CD8-positive, alpha-beta memory T cell (primary cell): ENCODE data around the gene MUC20. TPM values are rescaled to one million over a fixed set of nuclear protein-coding genes. Genes with fewer than 3 reads are reported as not detected.

ENCODE experiments used
- CTCF ChIA-PET: fragments of 350-600 bp; sonication (Branson Sonifier 250); formaldehyde crosslinking; loops from one replicate; lab custom pipeline; 2021; ENCODE audit warnings: antibody characterized with exemption; lab: Charles Lee
- POLR2A ChIA-PET: fragments of 350-600 bp; sonication (Branson Sonifier 250); formaldehyde crosslinking; loops from one replicate; lab custom pipeline; 2021; ENCODE audit warnings: antibody characterized with exemption; lab: Charles Lee
- DNase-seq, 5 donors: peaks; one replicate each; pipeline versions ENCODE4 v3.0.0 to v3.0.0-alpha.2; 2020 to 2022; ENCODE audit warnings: mixed read lengths in 1 of 5
- H3K27ac ChIP-seq: one replicate; pipeline ENCODE4 v1.7.0; 2013; ENCODE audit warnings: low read depth, mild to moderate bottlenecking, low read length, moderate library complexity
- H3K27me3 ChIP-seq: 2 replicates; pipeline ENCODE4 v1.7.0; 2013; ENCODE audit warnings: low read length, mild to moderate bottlenecking; ENCODE audit not compliant: insufficient read depth, poor library complexity, severe bottlenecking
- H3K36me3 ChIP-seq: 2 replicates; pipeline ENCODE4 v1.7.0; 2013; ENCODE audit warnings: mild to moderate bottlenecking, low read length, moderate library complexity; ENCODE audit not compliant: insufficient read depth
- H3K4me1 ChIP-seq: 2 replicates; pipeline ENCODE4 v1.7.0; 2013; ENCODE audit warnings: mild to moderate bottlenecking, low read length, moderate library complexity; ENCODE audit not compliant: insufficient read depth
- H3K4me3 ChIP-seq: 2 replicates; pipeline ENCODE4 v1.7.0; 2013; ENCODE audit warnings: mild to moderate bottlenecking, low read length
- H3K9me3 ChIP-seq: 2 replicates; pipeline ENCODE4 v1.7.0; 2013; ENCODE audit warnings: mild to moderate bottlenecking, low read length
- H3K27ac Mint-ChIP-seq, 8 donors: one replicate each; pipeline ENCODE4 v1.8.0; 2020 to 2021; ENCODE audit warnings: mixed read lengths in 8 of 8, mild to moderate bottlenecking in 6 of 8, inconsistent platforms in 3 of 8, moderate library complexity in 3 of 8
- H3K27me3 Mint-ChIP-seq, 2 donors: one replicate each; pipeline ENCODE4 v1.8.0; 2020 to 2021; ENCODE audit warnings: mixed read lengths in 2 of 2, mild to moderate bottlenecking in 1 of 2, moderate library complexity in 1 of 2
- H3K36me3 Mint-ChIP-seq, 3 donors: one replicate each; pipeline ENCODE4 v1.8.0; 2020 to 2021; ENCODE audit warnings: mixed read lengths in 3 of 3, inconsistent platforms in 1 of 3, mild to moderate bottlenecking in 1 of 3
- H3K4me1 Mint-ChIP-seq, 3 donors: one replicate each; pipeline ENCODE4 v1.8.0; 2020 to 2021; ENCODE audit warnings: mixed read lengths in 3 of 3, inconsistent platforms in 1 of 3, mild to moderate bottlenecking in 1 of 3
- H3K4me3 Mint-ChIP-seq, 7 donors: one replicate each; pipeline ENCODE4 v1.8.0; 2020 to 2021; ENCODE audit warnings: mixed read lengths in 7 of 7, mild to moderate bottlenecking in 6 of 7, moderate library complexity in 4 of 7, inconsistent platforms in 2 of 7
- H3K9me3 Mint-ChIP-seq, 5 donors: one replicate each; pipeline ENCODE4 v1.8.0; 2020 to 2022; ENCODE audit warnings: mixed read lengths in 5 of 5, mild to moderate bottlenecking in 3 of 5, moderate library complexity in 2 of 5, inconsistent platforms in 1 of 5
- polyA plus RNA-seq: library from polyadenylated mRNA; unstranded; fragments of 300-500 nt; fragmentation: Illumina TruSeq; gene quantifications from one replicate; pipeline ENCODE4 v1.2.3, GENCODE V29; 2021
- total RNA-seq, 2 experiments: library from RNA; stranded (reverse); gene quantifications; one replicate each; pipeline ENCODE4 v1.2.3, GENCODE V29; 2021

Gene MUC20
- total and polyA plus RNA-seq, 3 experiments from 2014 or later: 0.95 to 0.96 TPM; not detected in 1

GRCh38 chr3:195755391-195755790, 34.6 kb downstream of the MUC20 start:
- POLR2A ChIA-PET: no interaction called here
- Histone ChIP-seq H3K27me3 (peaks cover 3% of the 10 kb centered on the region), H3K4me3 (no peak overlapping the region), H3K4me1 (no peaks in the 10 kb centered on the region), H3K36me3 (no peaks in the 10 kb centered on the region), H3K9me3 (no peaks in the 10 kb centered on the region), H3K27ac (no peak overlapping the region)
- Mint-ChIP-seq H3K4me3 (peak overlapping the region in 1 of 7 donors; percentile 20), H3K27ac (no peak overlapping the region), H3K36me3 (no peaks in the 10 kb centered on the region), H3K9me3 (no peaks in the 10 kb centered on the region), H3K27me3 (peaks cover 14 to 45% of the 10 kb centered on the region in 2 donors), H3K4me1 (peaks cover 8 to 20% (median 19%) of the 10 kb centered on the region in 3 donors)
- CTCF ChIA-PET: no interaction called here
- DNase-seq: no peak

- Mint-ChIP-seq H3K27me3 (peaks cover 20 to 51% of the 10 kb centered on the region in 2 donors), H3K27ac (no peak overlapping the region), H3K4me3 (peak overlapping the region in 4 of 7 donors; percentile 28 to 56 (median 45)), H3K9me3 (no peaks in the 10 kb centered on the region), H3K4me1 (peaks cover 8 to 20% (median 19%) of the 10 kb centered on the region in 3 donors), H3K36me3 (no peaks in the 10 kb centered on the region)
- POLR2A ChIA-PET: no interaction called here
- no peaks in the 10 kb centered on the region for H3K36me3 ChIP-seq
- H3K4me3 ChIP-seq: no peak overlapping the region
- CTCF ChIA-PET: no interaction called here
- peak in 2 of 5 donors; percentile 41 to 45 for DNase-seq
- no peaks in the 10 kb centered on the region for H3K9me3 ChIP-seq
- H3K4me1 ChIP-seq: no peaks in the 10 kb centered on the region
- H3K27me3 ChIP-seq: peaks cover 3% of the 10 kb centered on the region
- no peak overlapping the region for H3K27ac ChIP-seq
Observed at GRCh38 chr3:195755791-195756676, 35.3 kb downstream of the MUC20 start.

DNA sequence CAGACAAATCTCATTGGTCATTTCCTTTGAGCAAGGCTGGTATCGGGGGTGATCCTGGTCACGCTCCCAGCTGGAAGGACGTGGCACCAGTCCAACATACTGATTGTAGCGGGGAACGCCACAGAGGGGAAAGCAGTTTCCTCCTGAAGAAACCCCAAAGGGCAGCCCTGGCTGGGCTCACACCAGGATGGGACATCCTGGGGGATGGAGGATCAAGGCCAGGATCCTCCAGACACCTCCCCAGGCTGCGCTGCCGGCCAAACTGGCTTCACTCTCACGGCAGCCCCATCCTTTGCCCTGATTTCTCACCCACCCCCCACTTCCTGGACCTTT, 36.6 kb downstream of the MUC20 start:
- Mint-ChIP-seq H3K4me3 (no peak overlapping the region), H3K9me3 (no peaks in the 10 kb centered on the region), H3K27me3 (peaks cover 23 to 55% of the 10 kb centered on the region in 2 donors), H3K4me1 (peaks cover 8 to 20% (median 19%) of the 10 kb centered on the region in 3 donors), H3K36me3 (no peaks in the 10 kb centered on the region), H3K27ac (no peak overlapping the region)
- Histone ChIP-seq H3K36me3 (no peaks in the 10 kb centered on the region), H3K4me3 (no peak overlapping the region), H3K27me3 (peaks cover 3% of the 10 kb centered on the region), H3K4me1 (no peaks in the 10 kb centered on the region), H3K9me3 (no peaks in the 10 kb centered on the region), H3K27ac (no peak overlapping the region)
- ChIA-PET POLR2A (no interaction called here), CTCF (no interaction called here)
- DNase-seq: no peak

DNA sequence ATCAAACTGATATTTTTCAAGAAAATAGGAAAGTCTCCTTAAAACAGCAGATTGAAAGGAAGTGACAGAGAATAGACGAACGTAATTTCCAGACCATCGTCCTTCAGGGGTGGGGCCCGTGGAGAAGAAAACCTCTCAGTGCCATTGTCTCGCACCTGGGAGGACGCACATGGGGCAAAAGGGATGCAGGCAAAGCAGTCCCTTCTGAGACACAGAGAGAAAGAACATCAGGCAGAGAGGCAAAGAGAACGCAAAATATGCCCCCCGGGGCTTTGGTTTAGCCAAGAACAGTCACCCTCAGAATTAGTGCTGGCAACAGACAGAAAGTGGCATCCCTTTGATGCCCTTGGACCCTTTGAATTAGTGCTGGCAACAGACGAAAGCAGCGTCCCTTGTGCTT, 37.0 kb downstream of the MUC20 start:
- peak overlapping the region in 1 of 7 donors; percentile 23 for H3K4me3 Mint-ChIP-seq
- CTCF ChIA-PET: no interaction called here
- DNase-seq: no peak

DNA sequence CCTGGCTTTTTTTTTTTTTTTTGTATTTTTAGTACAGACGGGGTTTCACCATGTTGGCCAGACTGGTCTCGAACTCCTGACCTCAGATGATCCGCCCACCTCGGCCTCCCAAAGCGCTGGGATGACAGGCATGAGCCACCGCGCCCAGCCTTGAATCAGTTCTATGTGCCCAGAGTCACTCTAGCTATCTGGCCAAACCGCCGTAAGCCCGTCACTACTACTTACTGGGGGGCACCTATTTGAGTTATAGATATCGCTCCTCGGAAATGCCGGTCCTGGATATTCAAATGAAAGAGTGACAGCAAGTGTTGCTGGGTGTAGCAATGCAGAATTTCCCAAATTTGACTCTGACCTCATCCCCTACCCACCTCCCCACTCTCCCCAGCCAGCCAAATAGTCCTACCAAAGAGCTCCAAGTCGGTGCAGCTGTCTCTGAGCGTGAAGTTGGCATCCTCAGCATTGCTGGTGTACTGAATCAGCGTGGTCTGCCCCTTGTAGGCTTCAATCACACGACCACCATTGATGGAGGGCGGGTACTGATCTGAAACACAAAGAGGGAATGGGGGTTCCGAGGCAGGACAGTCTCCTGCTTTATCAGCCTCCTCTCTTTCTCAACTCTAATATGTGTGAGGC, 38.1 kb downstream of the MUC20 start:
- POLR2A ChIA-PET: no interaction called here
- no peak overlapping the region for H3K27ac Mint-ChIP-seq
- H3K4me1 ChIP-seq: no peaks in the 10 kb centered on the region
- CTCF ChIA-PET: no interaction called here
- H3K9me3 ChIP-seq: no peaks in the 10 kb centered on the region
- H3K4me3 ChIP-seq: no peak overlapping the region
- peaks cover 8 to 20% (median 13%) of the 10 kb centered on the region in 3 donors for H3K4me1 Mint-ChIP-seq
- peaks cover 3% of the 10 kb centered on the region for H3K27me3 ChIP-seq
- H3K27me3 Mint-ChIP-seq: peaks cover 20 to 56% of the 10 kb centered on the region in 2 donors
- no peaks in the 10 kb centered on the region for H3K36me3 Mint-ChIP-seq
- H3K36me3 ChIP-seq: no peaks in the 10 kb centered on the region
- H3K4me3 Mint-ChIP-seq: no peak overlapping the region
- no peaks in the 10 kb centered on the region for H3K9me3 Mint-ChIP-seq
- DNase-seq: no peak
- no peak overlapping the region for H3K27ac ChIP-seq

More for the DNA sequence above, 37.0 kb downstream of the MUC20 start:
- Histone ChIP-seq H3K4me3 (no peak overlapping the region), H3K27ac (no peak overlapping the region), H3K36me3 (no peaks in the 10 kb centered on the region), H3K27me3 (peaks cover 3% of the 10 kb centered on the region), H3K4me1 (no peaks in the 10 kb centered on the region), H3K9me3 (no peaks in the 10 kb centered on the region)
- Mint-ChIP-seq H3K27me3 (peaks cover 23 to 55% of the 10 kb centered on the region in 2 donors), H3K4me1 (peaks cover 8 to 20% (median 18%) of the 10 kb centered on the region in 3 donors), H3K27ac (no peak overlapping the region), H3K9me3 (no peaks in the 10 kb centered on the region), H3K36me3 (no peaks in the 10 kb centered on the region)
- POLR2A ChIA-PET: no interaction called here

GRCh38 chr3:195760345-195761122, 39.8 kb downstream of the MUC20 start:
- POLR2A ChIA-PET: no interaction called here
- CTCF ChIA-PET: no interaction called here
- DNase-seq: no peak
- H3K4me3 Mint-ChIP-seq: no peak overlapping the region
- H3K27ac Mint-ChIP-seq: no peak overlapping the region
- Histone ChIP-seq H3K27me3 (peaks cover 3% of the 10 kb centered on the region), H3K4me3 (no peak overlapping the region), H3K9me3 (no peaks in the 10 kb centered on the region), H3K36me3 (no peaks in the 10 kb centered on the region), H3K27ac (no peak overlapping the region), H3K4me1 (no peaks in the 10 kb centered on the region)
- H3K4me1 Mint-ChIP-seq: peaks cover 7 to 16% (median 11%) of the 10 kb centered on the region in 3 donors
- no peaks in the 10 kb centered on the region for H3K9me3 Mint-ChIP-seq
- H3K36me3 Mint-ChIP-seq: no peaks in the 10 kb centered on the region
- peaks cover 22 to 56% of the 10 kb centered on the region in 2 donors for H3K27me3 Mint-ChIP-seq

DNA sequence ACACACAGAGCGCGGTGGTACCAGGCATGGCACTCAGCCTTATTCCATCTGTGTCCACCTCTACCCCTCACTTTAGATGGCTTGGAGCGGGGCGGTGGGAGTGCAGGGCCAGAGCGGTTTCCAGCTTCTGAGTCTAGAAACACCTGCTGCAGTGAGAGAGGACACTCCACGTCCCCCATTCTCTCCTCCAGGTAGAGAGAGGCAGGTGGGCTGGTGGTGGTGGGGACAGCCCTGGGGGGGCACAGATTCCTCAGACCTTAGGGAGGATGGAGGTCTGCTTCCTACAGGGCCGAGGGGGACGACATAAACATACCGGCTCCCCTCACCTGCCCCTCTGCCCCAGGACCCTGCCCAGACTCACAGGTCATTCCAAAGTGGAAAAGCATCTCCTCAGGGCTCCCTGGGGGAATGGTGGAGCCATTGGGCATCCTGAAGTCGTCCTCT, 40.4 kb downstream of the MUC20 start:
- no peak for DNase-seq
- H3K27me3 ChIP-seq: peaks cover 3% of the 10 kb centered on the region

More for the DNA sequence above, 40.4 kb downstream of the MUC20 start:
- ChIA-PET POLR2A (no interaction called here), CTCF (no interaction called here)
- no peaks in the 10 kb centered on the region for H3K4me1 ChIP-seq
- Mint-ChIP-seq H3K36me3 (no peaks in the 10 kb centered on the region), H3K27ac (no peak overlapping the region), H3K9me3 (no peaks in the 10 kb centered on the region), H3K4me1 (peaks cover 4 to 10% (median 7%) of the 10 kb centered on the region in 3 donors), H3K27me3 (peaks cover 22 to 56% of the 10 kb centered on the region in 2 donors), H3K4me3 (no peak overlapping the region)
- no peak overlapping the region for H3K4me3 ChIP-seq
- H3K9me3 ChIP-seq: no peaks in the 10 kb centered on the region
- no peaks in the 10 kb centered on the region for H3K36me3 ChIP-seq
- no peak overlapping the region for H3K27ac ChIP-seq
